HEK293 (cell line): ENCODE data around the gene CACNA1C.

Experiments used
- CTCF ChIP-seq: fragments of 450-650 bp; formaldehyde crosslinking; IDR thresholded peaks from 2 replicates; pipeline ENCODE4 v1.5.1; 2016; ENCODE audit warnings: missing biosample characterization, missing genetic modification characterization
- REPIN1 ChIP-seq: fragments of 450-650 bp; formaldehyde crosslinking; IDR thresholded peaks from 2 replicates; pipeline ENCODE4 v1.5.1; 2017; ENCODE audit warnings: missing biosample characterization, missing genetic modification characterization, low read depth
- SP2 ChIP-seq: fragments of 450-650 bp; formaldehyde crosslinking; IDR thresholded peaks from 2 replicates; pipeline ENCODE4 v1.5.1; 2016; ENCODE audit warnings: missing biosample characterization, missing genetic modification characterization
- YY1 ChIP-seq: fragments of 450-650 bp; formaldehyde crosslinking; IDR thresholded peaks from 2 replicates; pipeline ENCODE4 v1.5.1; 2018; ENCODE audit warnings: missing biosample characterization, missing genetic modification characterization
- ZBTB21 ChIP-seq: fragments of 450-650 bp; formaldehyde crosslinking; IDR thresholded peaks from 2 replicates; pipeline ENCODE4 v1.5.1; 2017; ENCODE audit warnings: missing biosample characterization, missing genetic modification characterization
- ZNF146 ChIP-seq: fragments of 450-650 bp; formaldehyde crosslinking; IDR thresholded peaks from 2 replicates; pipeline ENCODE4 v1.5.1; 2016; ENCODE audit warnings: missing biosample characterization, missing genetic modification characterization
- ZNF211 ChIP-seq: fragments of 450-650 bp; formaldehyde crosslinking; IDR thresholded peaks from 2 replicates; pipeline ENCODE4 v1.5.1; 2016; ENCODE audit warnings: low read depth, missing biosample characterization, missing genetic modification characterization
- ZNF311 ChIP-seq: fragments of 450-650 bp; formaldehyde crosslinking; IDR thresholded peaks from 2 replicates; pipeline ENCODE4 v1.5.1; 2017; ENCODE audit warnings: missing biosample characterization, missing genetic modification characterization, borderline replicate concordance
- ZNF350 ChIP-seq: fragments of 450-650 bp; formaldehyde crosslinking; IDR thresholded peaks from 2 replicates; pipeline ENCODE4 v1.5.0; 2017; ENCODE audit warnings: missing biosample characterization, mild to moderate bottlenecking, missing genetic modification characterization
- ZNF354C ChIP-seq: fragments of 450-650 bp; formaldehyde crosslinking; IDR thresholded peaks from 2 replicates; pipeline ENCODE4 v1.5.1; 2016; ENCODE audit warnings: missing biosample characterization, missing genetic modification characterization, low read depth, borderline replicate concordance
- ZNF510 ChIP-seq: fragments of 450-650 bp; formaldehyde crosslinking; IDR thresholded peaks from 2 replicates; pipeline ENCODE4 v1.5.1; 2018; ENCODE audit warnings: mild to moderate bottlenecking, missing genetic modification characterization, missing biosample characterization; ENCODE audit not compliant: insufficient replicate concordance
- ZSCAN30 ChIP-seq: fragments of 450-650 bp; IDR thresholded peaks from 2 replicates; pipeline ENCODE4 v1.5.1; 2018; ENCODE audit warnings: missing biosample characterization, mild to moderate bottlenecking, missing genetic modification characterization, moderate library complexity
- TF ChIP-seq, protein P1 (sequence below): fragments of 450-650 bp; formaldehyde crosslinking; IDR thresholded peaks from 2 replicates; pipeline ENCODE4 v1.5.0; 2017; ENCODE audit warnings: missing biosample characterization, missing genetic modification characterization, borderline replicate concordance

- TF ChIP-seq CTCF (tag by site-specific recombination) (no peak), ZNF510 (tag by site-specific recombination) (no peak), ZNF350 (no peak), SP2 (no peak), ZNF354C (no peak), YY1 (tag by site-specific recombination) (no peak), ZNF211 (tag by site-specific recombination) (no peak), ZNF146 (tag by site-specific recombination) (no peak), ZBTB21 (tag by site-specific recombination) (no peak), ZSCAN30 (tag by site-specific recombination) (no peak), ZNF311 (tag by site-specific recombination) (no peak), REPIN1 (tag by site-specific recombination) (no peak)
- TF ChIP-seq, protein P1, sequence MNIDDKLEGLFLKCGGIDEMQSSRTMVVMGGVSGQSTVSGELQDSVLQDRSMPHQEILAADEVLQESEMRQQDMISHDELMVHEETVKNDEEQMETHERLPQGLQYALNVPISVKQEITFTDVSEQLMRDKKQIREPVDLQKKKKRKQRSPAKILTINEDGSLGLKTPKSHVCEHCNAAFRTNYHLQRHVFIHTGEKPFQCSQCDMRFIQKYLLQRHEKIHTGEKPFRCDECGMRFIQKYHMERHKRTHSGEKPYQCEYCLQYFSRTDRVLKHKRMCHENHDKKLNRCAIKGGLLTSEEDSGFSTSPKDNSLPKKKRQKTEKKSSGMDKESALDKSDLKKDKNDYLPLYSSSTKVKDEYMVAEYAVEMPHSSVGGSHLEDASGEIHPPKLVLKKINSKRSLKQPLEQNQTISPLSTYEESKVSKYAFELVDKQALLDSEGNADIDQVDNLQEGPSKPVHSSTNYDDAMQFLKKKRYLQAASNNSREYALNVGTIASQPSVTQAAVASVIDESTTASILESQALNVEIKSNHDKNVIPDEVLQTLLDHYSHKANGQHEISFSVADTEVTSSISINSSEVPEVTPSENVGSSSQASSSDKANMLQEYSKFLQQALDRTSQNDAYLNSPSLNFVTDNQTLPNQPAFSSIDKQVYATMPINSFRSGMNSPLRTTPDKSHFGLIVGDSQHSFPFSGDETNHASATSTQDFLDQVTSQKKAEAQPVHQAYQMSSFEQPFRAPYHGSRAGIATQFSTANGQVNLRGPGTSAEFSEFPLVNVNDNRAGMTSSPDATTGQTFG (tag by site-specific recombination): no peak
Observed at GRCh38 chr12:2687058-2687457, 634.3 kb downstream of the CACNA1C start.
